GM19193 (cell line): Measurements from ENCODE around the gene CST9L.

Experiments
- POLR2A ChIP-seq: IDR thresholded peaks from 4 replicates; pipeline ENCODE4 v1.6.1; 2011; ENCODE audit not compliant: insufficient read depth, insufficient read length; ENCODE audit errors: extremely low read depth

CST9L gene

DNA sequence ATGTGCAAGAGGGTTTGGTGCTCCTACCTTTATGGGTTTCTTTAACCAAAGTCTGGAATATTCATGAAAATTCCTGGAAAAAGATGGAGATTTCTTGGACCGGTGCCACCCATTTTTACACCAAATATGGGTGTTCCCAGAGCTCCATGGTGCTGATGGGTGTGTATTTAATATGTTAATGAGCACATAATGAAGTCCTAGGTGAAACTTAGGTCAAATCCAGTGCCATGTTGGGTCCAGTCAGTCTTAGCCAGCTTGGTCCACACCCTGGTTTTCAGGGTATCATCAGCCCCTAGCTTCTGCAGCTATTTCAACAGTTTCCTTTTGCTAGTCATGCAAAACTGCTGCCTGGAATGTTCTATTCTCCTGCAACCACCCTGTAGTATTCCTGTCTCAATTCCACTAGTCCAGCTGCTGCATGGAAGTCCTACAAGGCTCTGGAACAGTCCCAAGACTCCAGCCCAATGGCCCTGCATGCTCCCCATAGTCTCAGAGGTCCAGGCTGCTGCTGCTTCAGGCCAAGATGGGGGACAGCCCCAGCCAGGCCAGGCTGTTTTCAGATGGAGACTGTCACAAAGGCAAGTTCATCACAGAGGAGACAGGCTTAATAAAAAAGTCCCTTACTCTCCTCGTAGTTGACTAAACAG, 31.8 kb downstream of the CST9L start:
- TF ChIP-seq POLR2A: no peak

DNA sequence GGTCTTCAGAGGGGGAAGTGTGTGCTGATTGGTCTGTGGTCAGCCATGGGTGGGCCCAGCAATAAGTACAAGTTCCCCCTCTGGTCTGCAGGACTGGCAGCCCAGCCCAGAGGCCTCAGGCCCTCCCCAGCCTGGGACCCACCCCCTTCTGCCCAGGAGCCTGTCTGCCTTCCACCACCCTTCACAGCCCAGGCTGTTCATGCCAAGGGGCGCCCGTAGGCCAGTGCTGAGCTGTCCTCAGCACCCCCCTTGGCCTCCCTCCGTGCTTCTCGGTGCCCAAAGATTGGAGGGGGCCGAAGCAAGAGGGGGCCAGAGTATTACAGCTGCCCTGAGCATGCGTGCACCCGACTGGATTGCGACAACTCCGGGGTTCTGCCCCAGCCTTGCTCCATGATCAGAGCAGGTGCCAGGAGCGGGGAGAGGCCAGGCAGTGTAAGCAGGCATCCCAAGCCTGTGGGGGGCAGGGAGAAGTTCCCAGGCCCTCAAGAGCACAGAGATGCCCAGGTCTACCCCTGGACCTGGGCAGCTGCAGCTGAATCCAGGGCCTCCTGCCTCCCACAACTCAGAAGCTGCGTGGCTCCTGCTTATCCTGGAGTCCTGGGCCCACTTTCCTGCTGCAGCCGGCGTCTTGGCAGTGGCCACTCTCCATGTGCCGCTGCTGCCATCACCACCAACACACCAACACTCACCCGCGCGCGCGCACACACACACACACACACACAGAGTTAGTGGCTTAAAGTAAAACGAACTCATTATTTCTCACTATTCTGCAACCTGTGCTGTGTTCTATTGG, 33.3 kb downstream of the CST9L start:
- no peak for TF ChIP-seq POLR2A

DNA sequence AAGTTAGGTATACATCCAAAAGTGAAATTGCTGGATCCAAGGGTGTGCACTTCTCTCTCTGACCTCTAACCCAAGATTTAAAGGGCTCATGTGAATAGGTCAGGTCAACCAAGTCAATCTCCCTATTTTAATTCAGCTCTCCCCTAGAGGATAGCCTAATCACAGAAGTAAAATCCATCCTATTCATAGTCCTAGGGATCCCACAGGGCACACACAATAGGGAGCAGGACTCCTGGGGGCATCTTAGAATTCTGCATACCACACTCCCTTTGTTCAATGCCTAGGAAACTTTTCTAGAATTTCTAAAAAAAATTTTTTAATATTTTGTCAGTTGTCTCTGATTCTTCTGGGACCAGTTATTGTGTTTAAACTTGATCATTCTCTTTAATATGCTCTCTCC, 35.1 kb downstream of the CST9L start:
- no peak for TF ChIP-seq POLR2A

DNA sequence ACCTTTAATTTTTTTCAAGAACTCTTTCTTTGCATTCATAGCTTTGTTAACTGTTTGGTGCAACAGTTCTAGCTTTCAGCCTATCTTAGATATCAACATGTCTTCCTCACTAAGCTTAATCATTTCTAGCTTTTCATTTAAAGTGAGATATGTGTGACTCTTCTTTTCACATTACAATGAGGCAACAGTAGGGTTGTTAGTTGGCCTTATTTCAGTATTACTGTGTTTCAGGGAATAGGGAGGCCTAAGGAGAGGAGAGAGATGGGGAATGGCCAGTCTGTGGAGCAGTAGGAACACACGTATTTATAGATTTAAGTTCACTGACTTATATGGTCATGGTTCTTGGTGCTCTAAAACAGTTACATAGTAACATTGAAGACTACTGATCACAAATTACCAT, 35.8 kb downstream of the CST9L start:
- TF ChIP-seq POLR2A: no peak

DNA sequence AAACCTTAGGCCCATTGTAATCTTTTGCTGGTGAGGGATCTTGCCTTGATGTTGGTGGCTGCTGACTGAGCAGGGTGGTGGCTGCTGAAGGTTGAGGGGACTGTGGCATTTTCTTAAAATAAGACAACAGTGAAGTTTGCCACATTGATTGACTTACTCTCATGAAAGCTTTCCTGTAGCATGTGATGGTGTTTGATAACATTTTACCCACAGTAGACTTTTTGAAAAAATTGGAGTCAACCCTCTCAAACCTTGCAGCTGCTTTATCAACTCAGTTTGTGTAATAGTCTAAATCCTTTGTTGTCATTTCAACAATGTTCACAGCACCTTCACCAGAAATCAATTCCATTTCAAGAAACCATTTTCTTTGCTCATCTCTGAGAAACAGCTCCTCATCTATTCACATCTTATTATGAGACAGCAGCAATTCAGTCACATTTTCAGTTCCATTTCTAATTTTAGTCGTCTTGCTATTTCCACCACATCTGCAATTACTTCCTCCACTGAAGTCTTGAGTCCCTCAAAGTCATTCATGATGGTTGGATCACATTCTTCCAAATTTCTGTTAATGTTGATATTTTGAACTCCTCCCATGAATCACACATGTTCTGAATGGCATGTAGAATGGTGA, 37.2 kb downstream of the CST9L start:
- no peak for TF ChIP-seq POLR2A

DNA sequence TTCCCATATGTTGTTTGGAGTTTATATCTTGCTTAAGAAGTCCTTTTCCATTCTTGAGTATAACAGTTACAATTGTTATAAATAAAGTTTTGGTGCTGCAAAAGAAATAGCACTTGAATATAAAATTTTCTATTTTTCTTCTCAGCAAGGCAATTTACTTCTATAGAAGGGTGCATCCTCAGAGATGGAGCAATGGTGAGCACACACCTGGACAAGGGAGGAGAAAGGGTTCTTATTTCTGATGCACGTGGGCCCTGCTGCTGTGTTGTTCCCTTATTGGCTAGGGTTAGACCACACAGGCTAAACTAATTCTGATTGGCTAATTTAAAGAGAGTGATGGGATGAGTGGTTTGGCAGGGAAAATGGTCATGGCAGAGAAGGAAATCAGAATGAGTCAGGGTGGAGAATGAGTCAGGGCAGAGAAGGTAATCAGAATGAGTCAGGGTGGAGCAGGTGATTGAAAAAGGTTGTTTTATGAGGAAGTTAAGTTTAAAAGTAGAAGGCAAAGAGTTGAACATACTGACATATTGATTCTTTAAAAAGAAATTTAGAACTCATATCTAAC, 39.3 kb downstream of the CST9L start:
- no peak for TF ChIP-seq POLR2A

DNA sequence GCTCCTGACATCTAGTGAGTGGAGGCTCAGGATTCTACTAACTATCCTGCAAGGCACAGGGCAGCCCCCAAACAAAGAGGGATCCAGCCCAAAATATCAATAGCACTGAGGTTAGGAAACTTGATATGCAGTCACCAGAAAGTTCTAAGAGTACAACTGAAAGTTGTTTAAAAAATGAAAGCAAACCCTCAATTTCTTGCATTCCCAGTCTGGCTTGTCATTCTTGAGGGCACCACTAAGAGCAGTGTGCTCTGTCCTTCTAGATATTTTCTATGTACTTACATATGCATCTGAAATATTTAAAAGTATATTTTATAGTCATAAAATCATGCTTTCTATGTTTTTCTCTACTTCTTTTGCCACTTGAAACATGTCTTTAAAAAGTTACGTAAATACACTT, 41.4 kb downstream of the CST9L start:
- no peak for TF ChIP-seq POLR2A

DNA sequence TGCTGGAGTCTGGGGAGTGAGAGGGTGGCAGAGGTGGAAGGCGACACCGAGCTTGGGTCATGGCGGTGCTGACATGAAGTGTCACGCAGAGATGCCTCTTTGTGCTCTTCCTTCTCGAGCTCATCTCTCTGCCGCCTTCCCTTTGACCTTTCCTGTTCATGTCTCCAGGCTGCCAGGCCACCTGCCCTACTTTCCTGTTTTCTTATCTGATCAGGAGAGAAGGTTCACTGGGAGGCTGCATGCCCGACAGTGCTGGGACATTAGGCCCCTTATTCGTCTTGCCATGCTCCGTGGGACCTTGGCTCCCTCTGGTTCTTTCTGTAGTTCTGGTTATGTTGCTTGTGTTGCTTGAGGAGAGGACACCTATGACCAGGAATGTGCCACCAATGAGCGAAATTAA, 44.1 kb downstream of the CST9L start:
- no peak for TF ChIP-seq POLR2A

DNA sequence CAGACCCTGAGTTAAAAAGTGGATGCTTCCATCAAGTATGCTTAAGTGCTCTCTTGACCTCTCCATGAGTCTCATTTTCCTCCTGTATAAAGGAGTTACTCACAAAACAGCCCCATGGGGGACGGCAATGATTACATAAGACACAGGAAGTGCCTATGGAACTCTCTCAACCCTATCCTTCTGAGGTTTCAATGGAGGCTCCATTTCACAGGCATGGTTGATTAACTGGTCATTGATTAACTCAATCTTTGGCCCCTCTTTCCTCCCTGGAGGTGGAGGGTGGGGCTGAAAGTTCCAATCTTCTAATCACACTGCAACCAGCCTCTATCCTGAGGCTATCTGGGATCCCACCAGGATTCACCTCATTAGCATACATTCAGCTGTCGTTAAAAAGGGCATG, 48.1 kb downstream of the CST9L start:
- TF ChIP-seq POLR2A: no peak

DNA sequence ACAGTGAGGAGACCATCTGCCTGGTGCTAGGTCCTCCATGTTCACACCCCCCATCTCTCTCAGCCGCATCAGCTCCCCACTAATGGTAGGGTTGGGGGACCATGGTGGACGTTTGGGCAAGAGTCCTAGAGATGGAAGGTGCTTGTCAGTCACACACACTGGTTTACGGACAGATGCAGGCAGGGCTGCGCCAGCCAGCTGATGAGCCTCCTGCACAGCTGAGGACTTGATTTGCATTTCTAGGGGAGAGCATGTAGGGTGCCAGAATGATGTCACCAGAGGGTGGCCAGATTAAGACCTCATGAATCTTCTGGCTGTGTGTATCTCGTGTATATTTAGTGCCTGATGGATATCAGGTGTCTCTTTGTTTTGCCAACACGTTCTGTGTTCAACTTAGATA, 48.7 kb downstream of the CST9L start:
- no peak for TF ChIP-seq POLR2A

DNA sequence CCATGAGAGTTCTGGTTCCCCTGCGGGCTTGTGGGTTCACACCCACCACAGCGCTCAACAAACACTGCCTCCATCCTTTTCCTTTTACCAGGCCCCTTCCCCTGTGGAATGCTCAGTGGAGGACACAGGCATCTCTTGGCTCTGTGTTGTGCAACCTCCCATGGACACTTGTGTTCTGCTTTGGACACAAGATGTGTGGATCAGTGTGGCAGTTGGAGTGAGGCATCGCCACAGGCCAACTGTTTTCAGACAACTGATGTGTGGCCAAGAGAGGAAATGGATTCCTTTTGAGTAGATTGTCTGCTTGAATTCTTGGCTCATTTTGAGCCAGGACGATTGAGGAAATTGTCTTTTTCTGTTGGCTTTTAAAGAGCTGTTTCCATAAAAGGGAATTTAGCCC, 50.6 kb downstream of the CST9L start:
- TF ChIP-seq POLR2A: no peak

DNA sequence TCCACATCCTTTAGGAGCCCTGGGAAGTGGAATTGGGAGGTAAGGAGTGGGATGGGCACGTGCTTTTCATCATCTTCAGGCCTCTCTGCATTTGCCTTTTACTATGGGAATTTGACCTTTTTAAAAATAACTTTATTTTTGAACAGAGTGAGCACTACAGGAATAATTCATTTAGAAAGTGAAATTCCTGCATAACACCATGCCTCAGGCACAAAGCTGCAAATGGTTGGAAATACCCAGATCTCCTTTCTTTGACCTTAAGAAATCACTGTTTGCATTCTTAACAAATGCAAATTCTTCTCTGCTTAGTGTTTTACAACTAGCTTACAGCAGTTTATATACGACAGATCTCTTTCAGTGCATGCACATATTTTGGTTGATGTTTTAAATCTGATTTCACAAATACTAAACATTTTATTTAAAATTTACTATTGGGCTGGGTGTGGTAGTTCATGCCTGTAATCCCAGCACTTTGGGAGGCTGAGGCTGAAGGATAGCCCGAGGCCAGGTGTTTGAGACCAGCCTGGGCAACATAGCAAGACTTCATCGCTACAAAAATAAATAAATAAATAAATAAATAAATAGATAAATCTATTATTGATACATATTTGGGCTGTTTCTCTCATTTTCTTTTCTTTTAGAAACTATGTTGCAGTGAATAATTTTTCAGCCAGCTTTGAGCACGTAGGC, 52.9 kb downstream of the CST9L start:
- TF ChIP-seq POLR2A: no peak

DNA sequence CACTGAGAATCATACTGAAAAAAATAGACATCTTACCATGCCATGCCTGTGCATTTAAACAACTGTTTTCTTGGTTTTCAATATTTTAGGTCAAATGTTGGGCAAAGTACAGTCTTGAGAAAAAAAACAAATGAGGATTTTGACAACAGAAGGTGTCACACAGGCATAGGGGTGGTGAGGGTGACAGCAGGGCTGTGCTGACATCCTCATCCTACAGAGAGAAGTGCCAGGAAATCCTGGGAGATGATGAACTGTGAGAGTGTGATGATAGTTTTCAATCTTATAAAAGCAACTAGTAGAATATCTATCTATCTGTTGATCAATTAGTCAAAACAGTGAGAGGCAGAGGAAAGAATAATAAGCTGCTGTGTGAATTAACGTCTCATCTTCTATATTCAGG, 53.4 kb downstream of the CST9L start:
- TF ChIP-seq POLR2A: no peak
